ENCODE data around the gene SERF2.

DNA sequence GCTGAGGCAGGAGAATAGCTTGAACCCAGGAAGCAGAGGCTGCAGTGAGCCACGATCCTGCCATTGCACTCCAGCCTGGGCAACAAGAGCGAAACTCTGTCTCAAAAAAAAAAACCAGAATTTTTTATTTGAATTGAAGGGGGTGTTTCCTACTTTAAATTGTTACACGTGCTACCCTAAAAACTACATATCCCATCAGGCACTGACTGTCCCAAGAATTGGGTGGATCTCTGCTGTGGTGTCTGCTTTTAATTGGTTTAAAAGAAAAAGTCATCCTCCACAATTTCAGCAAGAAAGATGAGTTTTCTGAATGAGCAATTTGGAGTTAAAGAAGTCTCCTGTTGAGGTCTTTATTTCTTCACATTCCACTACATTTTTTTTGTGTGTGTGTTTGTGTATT, 43.7 kb upstream of the SERF2 start:
- TF ChIP-seq POLR2AphosphoS5 (IDR thresholded peaks at IDR 0.05; ENCODE audit: low read depth, low read length) (no peak), FOXP2 (optimal IDR thresholded peaks at IDR 0.05; ENCODE audit: borderline replicate concordance, extremely low read depth, extremely low read length, insufficient read depth) (no peak), TAF1 (IDR thresholded peaks at IDR 0.05; ENCODE audit: borderline replicate concordance, insufficient read depth, low read length) (no peak), SIN3A (IDR thresholded peaks at IDR 0.05; ENCODE audit: borderline replicate concordance, insufficient read depth, low read length) (no peak)
